SK-N-SH treated with all-trans-retinoic acid at 6 μM for 48 hours (cell line): ENCODE data around the gene FRMD5.

Source experiments
- BACH2 ChIP-seq: fragments of 250-450 bp; sonication (Bioruptor Pico); IDR thresholded peaks from 2 replicates; pipeline ENCODE4 v1.9.0; 2021; ENCODE audit warnings: mild to moderate bottlenecking, borderline replicate concordance
- CSDC2 ChIP-seq: fragments of 250-450 bp; sonication (Bioruptor Pico); IDR thresholded peaks from 2 replicates; pipeline ENCODE4 v1.5.0; 2020; ENCODE audit warnings: mild to moderate bottlenecking, moderate library complexity
- CSRNP3 ChIP-seq: fragments of 250-450 bp; sonication (Bioruptor Pico); IDR thresholded peaks from 2 replicates; pipeline ENCODE4 v1.5.1; 2021; ENCODE audit warnings: mild to moderate bottlenecking, moderate library complexity
- PATZ1 ChIP-seq: fragments of 250-450 bp; sonication (Bioruptor Pico); IDR thresholded peaks from 2 replicates; pipeline ENCODE4 v1.8.0; 2020; ENCODE audit warnings: mild to moderate bottlenecking, moderate library complexity, borderline replicate concordance
- POU6F1 ChIP-seq: fragments of 250-450 bp; sonication (Bioruptor Pico); IDR thresholded peaks from 2 replicates; pipeline ENCODE4 v1.8.0; 2021; ENCODE audit warnings: low read depth, mild to moderate bottlenecking, moderate library complexity, borderline replicate concordance
- PPARA ChIP-seq: fragments of 250-450 bp; sonication (Bioruptor Pico); IDR thresholded peaks from 2 replicates; pipeline ENCODE4 v1.5.0; 2020; ENCODE audit warnings: mild to moderate bottlenecking, borderline replicate concordance
- TOX ChIP-seq: fragments of 250-450 bp; sonication (Bioruptor Pico); IDR thresholded peaks from 2 replicates; pipeline ENCODE4 v1.8.0; 2021; ENCODE audit warnings: mild to moderate bottlenecking, moderate library complexity, borderline replicate concordance
- TSHZ2 ChIP-seq: fragments of 250-450 bp; sonication (Bioruptor Pico); IDR thresholded peaks from 2 replicates; pipeline ENCODE4 v1.5.0; 2020; ENCODE audit warnings: mild to moderate bottlenecking, moderate library complexity
- ZC3H10 ChIP-seq: fragments of 250-450 bp; sonication (Bioruptor Pico); IDR thresholded peaks from 2 replicates; pipeline ENCODE4 v1.5.1; 2021; ENCODE audit warnings: mild to moderate bottlenecking, moderate library complexity
- ZFP3 ChIP-seq: fragments of 250-450 bp; sonication (Bioruptor Pico); IDR thresholded peaks from 2 replicates; pipeline ENCODE4 v1.5.0; 2020; ENCODE audit warnings: mild to moderate bottlenecking, moderate library complexity
- ZNF8 ChIP-seq: fragments of 450-650 bp; formaldehyde crosslinking; IDR thresholded peaks from 2 replicates; pipeline ENCODE4 v1.5.0; 2020; ENCODE audit warnings: mild to moderate bottlenecking, moderate library complexity

DNA sequence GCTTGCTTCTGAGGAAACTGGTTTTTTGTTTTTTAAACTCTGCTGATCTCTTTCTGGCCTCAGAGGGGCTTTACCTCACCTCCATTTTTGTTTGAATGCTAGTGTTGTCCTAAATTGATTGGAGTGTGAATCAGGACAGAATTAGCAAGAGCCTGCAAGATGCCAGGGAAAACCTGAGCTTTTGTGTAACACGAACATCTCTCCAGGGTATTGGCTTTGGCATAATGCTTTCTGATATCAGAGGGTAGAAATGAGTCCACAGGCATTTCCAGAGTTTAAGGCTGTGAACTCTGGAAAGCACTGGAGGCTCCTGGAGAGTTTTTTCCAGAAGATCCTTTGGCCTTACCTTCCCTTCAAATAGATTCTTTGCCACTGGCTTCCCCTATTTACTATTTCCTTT lies 281.1 kb downstream of the FRMD5 start:
- no peak for TF ChIP-seq ZFP3 (CRISPR knock-in tag)
- TF ChIP-seq TSHZ2 (CRISPR knock-in tag): no peak
- no peak for TF ChIP-seq PATZ1 (CRISPR knock-in tag)
- TF ChIP-seq PPARA (CRISPR knock-in tag): no peak
- no peak for TF ChIP-seq CSDC2 (CRISPR knock-in tag)
- TF ChIP-seq BACH2 (CRISPR knock-in tag): no peak
- TF ChIP-seq ZNF8 (CRISPR knock-in tag): no peak
- TF ChIP-seq POU6F1 (CRISPR knock-in tag): no peak
- TF ChIP-seq CSRNP3 (CRISPR knock-in tag): no peak
- no peak for TF ChIP-seq ZC3H10 (CRISPR knock-in tag)
- no peak for TF ChIP-seq TOX (CRISPR knock-in tag)
